HEK293 (cell line): ENCODE measurements around the gene DYNAP.

Source experiments
- CTCF ChIA-PET: fragments of 350-600 bp; formaldehyde crosslinking; extraction: SDS; loops from one replicate; lab custom pipeline; 2021; ENCODE audit warnings: antibody characterized with exemption; lab: Yijun Ruan, JAX
- POLR2A ChIA-PET: fragments of 300-600 bp; formaldehyde crosslinking; extraction: SDS; loops from one replicate; lab custom pipeline; 2020; ENCODE audit warnings: antibody characterized with exemption, inconsistent platforms; lab: Yijun Ruan, JAX
- H3K27ac ChIP-seq: fragments of 200-500 bp; sonication (Bioruptor generic); 2 replicates; pipeline ENCODE4 v1.5.1; 2014; ENCODE audit warnings: low read depth, low read length, control low read depth, inconsistent platforms; ENCODE audit errors: extremely low read depth
- H3K36me3 ChIP-seq, 2 experiments: fragments of 200-500 bp in 1 of 2; sonication (Bioruptor generic) in 1 of 2; 1 replicate in 1 of 2; 2 replicates in 1 of 2; pipeline ENCODE4 v1.5.1; 2014 to 2017; ENCODE audit warnings: inconsistent platforms in 2 of 2, low read length in 2 of 2; ENCODE audit not compliant: control insufficient read depth in 2 of 2, insufficient read depth in 1 of 2
- H3K4me1 ChIP-seq: fragments of 200-500 bp; sonication (Bioruptor generic); 2 replicates; pipeline ENCODE4 v1.5.1; 2014; ENCODE audit warnings: mild to moderate bottlenecking, low read length, inconsistent platforms; ENCODE audit not compliant: control insufficient read depth, insufficient read depth
- H3K4me3 ChIP-seq: 2 replicates; pipeline ENCODE4 v1.5.1; 2011; ENCODE audit warnings: low read depth, mild to moderate bottlenecking, control low read depth, low read length, moderate library complexity
- H3K9me3 ChIP-seq: fragments of 200-500 bp; sonication (Bioruptor generic); 2 replicates; pipeline ENCODE4 v1.5.1; 2014; ENCODE audit warnings: low read depth, low read length, inconsistent platforms; ENCODE audit not compliant: control insufficient read depth, insufficient read depth
- BCL11B ChIP-seq: fragments of 450-650 bp; formaldehyde crosslinking; IDR thresholded peaks from 2 replicates; pipeline ENCODE4 v1.5.1; 2016; ENCODE audit warnings: low read depth, missing biosample characterization, missing genetic modification characterization
- CTCF ChIP-seq: fragments of 450-650 bp; formaldehyde crosslinking; IDR thresholded peaks from 2 replicates; pipeline ENCODE4 v1.5.1; 2016; ENCODE audit warnings: missing biosample characterization, missing genetic modification characterization
- GLIS1 ChIP-seq: fragments of 450-650 bp; formaldehyde crosslinking; IDR thresholded peaks from 2 replicates; pipeline ENCODE4 v1.5.1; 2016; ENCODE audit warnings: missing biosample characterization, missing genetic modification characterization
- GLIS2 ChIP-seq: fragments of 450-650 bp; formaldehyde crosslinking; IDR thresholded peaks from 2 replicates; pipeline ENCODE4 v1.5.1; 2016; ENCODE audit warnings: missing biosample characterization, missing genetic modification characterization
- HOXA7 ChIP-seq: sonication (generic); formaldehyde crosslinking; IDR thresholded peaks from 2 replicates; pipeline ENCODE4 v1.8.1; 2022; ENCODE audit warnings: missing genetic modification reagents, borderline replicate concordance
- SP2 ChIP-seq: fragments of 450-650 bp; formaldehyde crosslinking; IDR thresholded peaks from 2 replicates; pipeline ENCODE4 v1.5.1; 2016; ENCODE audit warnings: missing biosample characterization, missing genetic modification characterization
- ZBTB49 ChIP-seq: fragments of 450-650 bp; formaldehyde crosslinking; IDR thresholded peaks from 2 replicates; pipeline ENCODE4 v1.5.1; 2016; ENCODE audit warnings: missing biosample characterization, missing genetic modification characterization, low read depth
- ZFP37 ChIP-seq: fragments of 450-650 bp; formaldehyde crosslinking; IDR thresholded peaks from 2 replicates; pipeline ENCODE4 v1.5.1; 2016; ENCODE audit warnings: missing biosample characterization, missing genetic modification characterization
- ZNF16 ChIP-seq: fragments of 450-650 bp; formaldehyde crosslinking; IDR thresholded peaks from 2 replicates; pipeline ENCODE4 v1.5.1; 2016; ENCODE audit warnings: low read depth, missing biosample characterization, missing genetic modification characterization
- ZNF211 ChIP-seq: fragments of 450-650 bp; formaldehyde crosslinking; IDR thresholded peaks from 2 replicates; pipeline ENCODE4 v1.5.1; 2016; ENCODE audit warnings: low read depth, missing biosample characterization, missing genetic modification characterization
- ZNF544 ChIP-seq: fragments of 450-650 bp; formaldehyde crosslinking; IDR thresholded peaks from 2 replicates; pipeline ENCODE4 v1.5.0; 2017; ENCODE audit warnings: missing biosample characterization, missing genetic modification characterization
- ZNF571 ChIP-seq: fragments of 450-650 bp; formaldehyde crosslinking; IDR thresholded peaks from 2 replicates; pipeline ENCODE4 v1.5.0; 2017; ENCODE audit warnings: missing biosample characterization, missing genetic modification characterization
- ZNF610 ChIP-seq: fragments of 450-650 bp; formaldehyde crosslinking; IDR thresholded peaks from 2 replicates; pipeline ENCODE4 v1.5.1; 2016; ENCODE audit warnings: missing biosample characterization, missing genetic modification characterization, borderline replicate concordance
- ZNF658 ChIP-seq: fragments of 450-650 bp; formaldehyde crosslinking; IDR thresholded peaks from 2 replicates; pipeline ENCODE4; 2016; ENCODE audit warnings: missing biosample characterization, missing genetic modification characterization
- ZNF664 ChIP-seq: fragments of 450-650 bp; formaldehyde crosslinking; IDR thresholded peaks from 2 replicates; pipeline ENCODE4 v1.5.1; 2016; ENCODE audit warnings: missing biosample characterization, missing genetic modification characterization
- ZNF768 ChIP-seq: fragments of 450-650 bp; formaldehyde crosslinking; IDR thresholded peaks from 2 replicates; pipeline ENCODE4 v1.5.1; 2018; ENCODE audit warnings: missing biosample characterization, mild to moderate bottlenecking, missing genetic modification characterization
- ZNF776 ChIP-seq: fragments of 450-650 bp; formaldehyde crosslinking; IDR thresholded peaks from 2 replicates; pipeline ENCODE4 v1.5.0; 2017; ENCODE audit warnings: missing biosample characterization, missing genetic modification characterization, borderline replicate concordance
- TF ChIP-seq, protein P1 (sequence below): fragments of 450-650 bp; formaldehyde crosslinking; IDR thresholded peaks from 2 replicates; pipeline ENCODE4 v1.5.1; 2017; ENCODE audit warnings: missing biosample characterization, missing genetic modification characterization
- TF ChIP-seq, protein P2 (sequence below): fragments of 450-650 bp; formaldehyde crosslinking; IDR thresholded peaks from 2 replicates; pipeline ENCODE4 v1.5.1; 2016; ENCODE audit warnings: missing biosample characterization, missing genetic modification characterization

The DYNAP gene

GRCh38 chr18:54616220-54616848, 25.3 kb downstream of the DYNAP start (continued):
- TF ChIP-seq, protein P1, sequence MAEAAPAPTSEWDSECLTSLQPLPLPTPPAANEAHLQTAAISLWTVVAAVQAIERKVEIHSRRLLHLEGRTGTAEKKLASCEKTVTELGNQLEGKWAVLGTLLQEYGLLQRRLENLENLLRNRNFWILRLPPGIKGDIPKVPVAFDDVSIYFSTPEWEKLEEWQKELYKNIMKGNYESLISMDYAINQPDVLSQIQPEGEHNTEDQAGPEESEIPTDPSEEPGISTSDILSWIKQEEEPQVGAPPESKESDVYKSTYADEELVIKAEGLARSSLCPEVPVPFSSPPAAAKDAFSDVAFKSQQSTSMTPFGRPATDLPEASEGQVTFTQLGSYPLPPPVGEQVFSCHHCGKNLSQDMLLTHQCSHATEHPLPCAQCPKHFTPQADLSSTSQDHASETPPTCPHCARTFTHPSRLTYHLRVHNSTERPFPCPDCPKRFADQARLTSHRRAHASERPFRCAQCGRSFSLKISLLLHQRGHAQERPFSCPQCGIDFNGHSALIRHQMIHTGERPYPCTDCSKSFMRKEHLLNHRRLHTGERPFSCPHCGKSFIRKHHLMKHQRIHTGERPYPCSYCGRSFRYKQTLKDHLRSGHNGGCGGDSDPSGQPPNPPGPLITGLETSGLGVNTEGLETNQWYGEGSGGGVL: no peak
- TF ChIP-seq ZFP37 (no peak), SP2 (tag by site-specific recombination) (no peak), ZNF211 (tag by site-specific recombination) (no peak), ZNF776 (tag by site-specific recombination) (no peak), ZNF664 (tag by site-specific recombination) (no peak)

DNA sequence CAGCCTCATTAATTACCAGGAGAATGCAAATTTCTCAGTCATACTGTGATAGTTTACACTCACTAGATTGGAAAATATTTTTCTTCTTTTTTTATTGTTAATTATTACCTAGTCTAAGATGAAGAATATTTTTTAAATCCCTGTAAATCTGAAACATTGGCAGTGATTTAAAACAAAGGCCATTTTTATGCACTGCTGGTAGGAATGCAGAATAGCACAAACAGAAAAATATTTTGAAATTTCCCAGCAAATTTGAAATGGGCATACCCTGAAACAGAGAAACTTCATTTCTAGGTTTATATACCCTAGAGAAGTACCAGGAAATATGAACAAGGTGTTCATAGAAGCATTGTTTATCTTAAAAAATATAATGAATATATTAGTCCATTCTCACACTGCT, 31.0 kb downstream of the DYNAP start:
- ChIA-PET POLR2A (no interaction called here), CTCF (interaction anchor here (0.6 to 0.7 kb wide), 2 partner anchors 40 to 94 kb away, joined by 3 to 7 read pairs; no protein-coding TSS in a partner anchor)
- H3K27ac ChIP-seq: no peak overlapping the region
- H3K9me3 ChIP-seq: no peaks in the 10 kb centered on the region
- no peaks in the 10 kb centered on the region for H3K4me1 ChIP-seq
- H3K36me3 ChIP-seq: no peaks in the 10 kb centered on the region
- TF ChIP-seq ZNF544 (tag by site-specific recombination): no peak
- TF ChIP-seq ZNF658 (tag by site-specific recombination): no peak
- TF ChIP-seq BCL11B (tag by site-specific recombination): no peak
- no peak for TF ChIP-seq HOXA7 (CRISPR knock-in tag)
- TF ChIP-seq ZNF610: no peak
- TF ChIP-seq ZBTB49 (tag by site-specific recombination): no peak
- no peak for TF ChIP-seq ZNF16 (tag by site-specific recombination)
- no peak for TF ChIP-seq ZNF571 (tag by site-specific recombination)
- TF ChIP-seq, protein P2, sequence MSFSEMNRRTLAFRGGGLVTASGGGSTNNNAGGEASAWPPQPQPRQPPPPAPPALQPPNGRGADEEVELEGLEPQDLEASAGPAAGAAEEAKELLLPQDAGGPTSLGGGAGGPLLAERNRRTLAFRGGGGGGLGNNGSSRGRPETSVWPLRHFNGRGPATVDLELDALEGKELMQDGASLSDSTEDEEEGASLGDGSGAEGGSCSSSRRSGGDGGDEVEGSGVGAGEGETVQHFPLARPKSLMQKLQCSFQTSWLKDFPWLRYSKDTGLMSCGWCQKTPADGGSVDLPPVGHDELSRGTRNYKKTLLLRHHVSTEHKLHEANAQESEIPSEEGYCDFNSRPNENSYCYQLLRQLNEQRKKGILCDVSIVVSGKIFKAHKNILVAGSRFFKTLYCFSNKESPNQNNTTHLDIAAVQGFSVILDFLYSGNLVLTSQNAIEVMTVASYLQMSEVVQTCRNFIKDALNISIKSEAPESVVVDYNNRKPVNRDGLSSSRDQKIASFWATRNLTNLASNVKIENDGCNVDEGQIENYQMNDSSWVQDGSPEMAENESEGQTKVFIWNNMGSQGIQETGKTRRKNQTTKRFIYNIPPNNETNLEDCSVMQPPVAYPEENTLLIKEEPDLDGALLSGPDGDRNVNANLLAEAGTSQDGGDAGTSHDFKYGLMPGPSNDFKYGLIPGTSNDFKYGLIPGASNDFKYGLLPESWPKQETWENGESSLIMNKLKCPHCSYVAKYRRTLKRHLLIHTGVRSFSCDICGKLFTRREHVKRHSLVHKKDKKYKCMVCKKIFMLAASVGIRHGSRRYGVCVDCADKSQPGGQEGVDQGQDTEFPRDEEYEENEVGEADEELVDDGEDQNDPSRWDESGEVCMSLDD (tag by site-specific recombination): no peak
- TF ChIP-seq ZNF768: no peak
- TF ChIP-seq GLIS1 (tag by site-specific recombination): no peak
- TF ChIP-seq ZNF664 (tag by site-specific recombination): no peak
- TF ChIP-seq CTCF (tag by site-specific recombination): no peak
- TF ChIP-seq GLIS2: no peak
- H3K4me3 ChIP-seq: no peak overlapping the region
